T follicular helper cell (primary cell): ENCODE measurements around the gene PEX5L.

Experiments
- DNase-seq: peaks from one replicate; pipeline ENCODE4 v3.0.0-alpha.2; 2020; ENCODE audit warnings: low read depth

Gene PEX5L

DNA sequence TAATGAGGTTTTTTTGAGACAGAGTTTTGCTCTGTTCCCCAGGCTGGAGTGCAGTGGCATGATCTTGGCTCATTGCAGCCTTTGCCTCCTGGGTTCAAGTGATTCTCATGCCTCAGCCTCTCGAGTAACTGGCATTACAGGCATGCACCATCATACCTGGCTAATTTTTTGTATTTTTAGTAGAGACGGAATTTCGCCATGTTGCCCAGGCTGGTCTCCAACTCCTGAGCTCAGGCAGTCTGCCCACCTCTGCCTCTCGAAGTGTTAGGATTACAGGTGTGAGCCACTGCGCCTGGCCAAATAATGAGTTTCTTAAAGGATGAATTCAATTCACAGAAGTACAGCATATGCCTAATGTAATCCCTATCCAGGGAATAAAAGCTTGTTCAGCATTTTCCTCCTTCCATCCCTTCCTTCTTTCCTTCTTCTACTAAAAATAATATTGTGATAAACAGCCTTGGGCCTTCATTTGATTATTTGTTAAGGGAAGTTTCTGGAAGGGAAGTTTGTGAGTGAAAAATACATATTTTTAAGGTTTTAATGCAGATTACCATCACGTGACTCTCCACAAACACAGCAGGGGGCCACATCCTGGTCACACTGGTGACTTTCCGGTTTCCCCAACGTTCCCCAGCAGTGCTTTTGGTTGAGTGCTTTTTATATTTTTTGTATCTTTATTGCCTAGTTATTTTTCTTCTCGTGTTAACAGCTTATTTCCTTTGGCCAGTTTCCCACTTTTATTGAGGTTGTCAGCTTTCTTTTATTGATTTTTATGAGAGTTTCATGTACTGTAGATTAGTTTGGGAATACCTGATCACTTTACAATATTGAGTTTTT is 267.1 kb downstream of the PEX5L start:
- DNase-seq = no peak

DNA sequence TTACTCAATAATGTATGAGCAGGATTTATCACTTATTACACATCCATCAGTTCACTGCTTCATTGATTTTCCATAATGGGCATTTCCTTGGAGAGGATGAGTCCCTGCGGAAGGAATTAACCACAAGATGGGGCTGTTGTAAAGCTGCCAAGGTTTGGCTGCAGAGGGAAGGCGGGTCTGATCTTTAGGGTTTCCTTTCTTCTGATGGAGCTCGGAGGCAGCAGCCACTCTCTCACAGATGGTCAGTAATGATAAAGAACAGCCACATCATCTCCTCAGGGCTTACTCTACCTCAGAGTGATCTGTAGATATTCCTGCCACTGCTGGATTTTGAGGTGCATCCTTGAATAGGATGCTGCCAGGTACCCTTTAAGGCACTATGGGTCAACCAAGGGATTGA is 268.7 kb downstream of the PEX5L start:
- no peak for DNase-seq

DNA sequence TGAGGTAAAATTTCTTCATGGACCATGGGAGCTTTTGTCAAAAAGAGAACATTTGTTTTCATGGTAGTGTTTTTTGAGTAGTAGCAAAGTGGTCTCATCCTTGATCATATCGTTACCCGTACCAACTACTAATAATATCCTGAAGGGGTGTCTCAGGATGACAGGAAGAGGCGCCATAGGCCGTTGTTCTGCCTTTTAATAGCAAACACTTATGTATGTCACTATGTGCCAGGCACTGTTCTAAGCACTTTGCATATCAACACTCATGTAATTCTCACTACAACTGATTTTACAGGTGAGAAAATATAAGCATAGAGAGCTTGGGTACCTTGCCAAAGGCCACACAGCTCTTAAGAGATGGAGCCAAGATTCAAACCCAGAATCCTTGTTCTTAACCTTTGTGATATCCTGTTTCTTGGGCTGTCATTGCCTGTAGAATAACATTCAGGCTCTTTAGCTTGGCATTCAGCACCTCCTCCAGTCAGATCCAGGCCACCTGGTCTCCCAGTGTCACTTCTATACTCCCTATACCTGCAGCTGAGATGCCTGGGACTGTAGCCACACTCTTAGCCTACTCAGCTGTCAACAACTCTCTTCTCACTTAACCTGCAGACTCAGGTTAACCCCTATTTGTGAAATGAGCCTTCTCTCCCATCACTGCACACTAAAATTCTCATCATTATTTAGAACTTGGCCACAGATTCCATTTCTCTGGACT is 270.2 kb downstream of the PEX5L start:
- no peak for DNase-seq

DNA sequence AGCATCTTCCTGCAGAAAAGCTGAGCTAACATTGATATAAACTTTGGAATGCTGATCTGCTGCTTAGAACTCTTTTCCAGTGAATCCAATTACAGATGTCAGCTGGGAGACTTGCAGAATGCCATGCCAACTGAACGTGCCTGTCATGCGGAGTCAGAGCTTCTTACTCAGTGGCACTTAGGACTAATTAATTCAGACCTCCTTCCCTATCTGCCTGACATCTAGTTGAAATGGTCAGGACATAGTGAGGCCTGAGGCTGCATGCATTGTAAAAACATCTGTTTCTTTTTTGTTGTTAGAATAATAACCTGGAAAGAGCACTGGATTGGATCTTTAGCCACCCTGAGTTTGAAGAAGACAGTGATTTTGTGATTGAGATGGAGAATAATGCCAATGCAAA is 271.3 kb downstream of the PEX5L start:
- DNase-seq = no peak

DNA sequence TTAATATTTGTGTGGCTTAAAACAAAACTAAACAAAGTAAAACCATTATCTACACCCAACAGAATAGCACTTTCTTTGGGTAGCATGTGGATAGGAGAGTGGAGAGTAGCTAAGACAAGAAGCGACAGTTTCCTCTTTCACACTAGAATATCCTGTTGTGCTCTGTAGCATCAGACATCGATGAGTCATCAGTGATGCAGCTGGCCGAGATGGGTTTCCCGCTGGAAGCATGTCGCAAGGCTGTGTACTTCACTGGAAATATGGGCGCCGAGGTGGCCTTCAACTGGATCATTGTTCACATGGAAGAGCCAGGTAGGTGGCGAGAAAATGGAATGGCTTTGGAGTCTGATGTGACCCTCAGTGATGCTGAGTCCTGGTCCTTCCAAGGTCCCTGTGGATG is 275.8 kb downstream of the PEX5L start:
- no peak for DNase-seq

DNA sequence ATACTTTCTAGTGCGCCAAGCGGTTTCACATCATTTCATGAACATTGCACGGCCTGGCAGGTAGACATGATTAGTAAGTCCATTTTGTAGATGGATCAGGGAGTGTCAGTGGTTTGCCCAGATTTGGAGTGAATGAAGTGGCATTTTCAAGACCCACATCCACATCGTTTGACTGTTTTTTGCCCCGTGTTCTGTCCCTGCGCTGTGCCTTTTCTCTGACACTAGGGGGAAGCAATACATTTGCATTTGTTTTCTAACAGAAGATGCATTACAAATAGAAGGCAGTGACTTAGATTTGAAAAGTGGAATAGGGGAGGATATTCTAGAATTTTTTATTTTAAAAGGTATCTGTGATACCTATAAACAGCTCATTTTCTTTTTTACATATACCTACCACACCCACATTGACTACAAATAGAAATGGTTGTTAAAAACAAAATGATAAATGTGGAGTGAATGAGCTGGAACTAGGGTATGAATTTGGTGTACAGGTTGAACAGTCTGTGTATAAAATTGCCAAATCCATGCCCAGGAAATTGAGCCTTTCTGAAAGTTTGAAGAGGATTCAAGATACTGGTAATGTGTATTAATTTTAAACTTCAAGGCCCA is 285.9 kb downstream of the PEX5L start:
- DNase-seq = no peak

DNA sequence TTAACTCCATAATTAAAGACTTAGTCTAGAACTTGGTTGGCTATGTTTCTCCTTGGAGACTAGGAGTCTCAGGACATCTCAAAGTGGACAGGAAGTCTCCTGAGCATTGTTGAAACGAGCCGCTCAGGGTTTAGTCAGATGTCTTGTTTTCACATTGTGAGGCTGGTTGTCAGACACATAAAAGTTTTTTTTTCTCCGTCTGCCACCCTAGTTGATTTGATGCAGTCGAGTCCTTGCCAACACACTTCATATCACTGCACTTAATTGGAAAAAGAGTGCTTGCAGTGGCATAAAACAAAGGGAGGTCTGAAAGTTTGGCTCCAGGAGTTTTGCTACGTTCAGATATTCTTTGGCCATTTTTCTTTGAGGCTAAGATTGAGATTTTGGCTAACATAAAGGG is 291.0 kb downstream of the PEX5L start:
- no peak for DNase-seq

DNA sequence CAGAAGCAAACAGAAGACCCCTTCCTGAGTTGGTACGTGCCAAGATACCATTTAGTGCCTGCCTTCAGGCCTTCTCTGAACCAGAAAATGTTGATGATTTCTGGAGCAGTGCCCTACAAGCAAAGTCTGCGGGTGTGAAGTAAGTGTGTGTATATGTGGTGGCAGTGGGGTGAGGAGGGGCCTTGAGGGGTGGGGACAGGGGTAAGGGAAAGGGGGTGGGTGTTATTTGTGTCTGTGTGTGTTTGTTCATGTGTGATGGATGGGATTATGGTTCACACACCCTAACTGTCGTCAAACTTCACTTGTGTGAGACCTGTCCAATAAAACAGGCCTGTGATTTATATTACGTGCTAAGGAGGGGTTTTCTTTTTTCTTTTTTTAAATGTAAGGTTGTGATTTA is 291.7 kb downstream of the PEX5L start:
- no peak for DNase-seq
